GM18508 (cell line): ENCODE measurements around the gene MYCBP2.
"Not testable (repeated sequence)": the region's sequence is repeated elsewhere in the genome, so short reads cannot be mapped to it uniquely, and the experiment has no call there.

Experiments used
- ATAC-seq: cut with Tn5 transposase; IDR thresholded peaks from one replicate; pipeline ENCODE4 v1.9.1; 2021; ENCODE audit warnings: moderate number of reproducible peaks; ENCODE audit not compliant: insufficient read depth, unreplicated experiment

Gene MYCBP2

DNA sequence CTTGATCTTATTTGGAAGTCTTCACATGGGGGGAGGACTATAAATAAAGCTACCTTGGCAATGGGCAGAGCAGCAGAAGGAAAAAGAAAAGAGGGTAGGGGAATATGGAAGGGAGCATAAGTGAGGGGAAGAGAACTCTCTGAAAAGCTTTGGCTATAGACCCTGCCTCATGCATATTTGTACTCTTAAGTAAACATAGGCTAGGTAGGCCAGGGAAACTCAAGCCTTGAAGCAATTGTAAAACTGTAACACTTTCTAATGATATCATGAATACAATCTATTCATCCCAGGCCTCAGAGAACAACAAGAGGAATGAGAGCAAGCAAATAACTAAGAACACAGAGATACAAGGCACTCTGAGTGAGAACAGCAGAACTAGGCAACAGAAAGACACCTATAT is 20.4 kb downstream of the MYCBP2 start:
- ATAC-seq, result no peak

DNA sequence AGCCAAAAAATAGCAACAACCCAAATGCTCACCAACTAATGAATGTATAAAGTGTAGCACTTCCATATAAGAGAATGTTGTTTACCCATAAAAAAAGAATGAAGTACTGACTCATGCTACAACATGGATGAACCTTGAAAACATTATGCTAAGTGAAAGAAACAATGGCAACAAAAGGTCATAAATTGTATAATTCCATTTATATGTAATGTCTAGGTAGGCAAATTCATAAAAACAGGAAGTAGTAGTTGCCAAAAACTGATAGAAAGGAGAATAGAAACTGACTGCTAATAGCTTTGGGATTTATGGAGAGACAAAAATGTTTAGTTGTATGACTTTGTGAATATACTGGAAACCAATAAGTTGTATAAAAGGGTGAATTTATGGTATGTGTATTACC is 21.6 kb downstream of the MYCBP2 start:
- no peak for ATAC-seq

DNA sequence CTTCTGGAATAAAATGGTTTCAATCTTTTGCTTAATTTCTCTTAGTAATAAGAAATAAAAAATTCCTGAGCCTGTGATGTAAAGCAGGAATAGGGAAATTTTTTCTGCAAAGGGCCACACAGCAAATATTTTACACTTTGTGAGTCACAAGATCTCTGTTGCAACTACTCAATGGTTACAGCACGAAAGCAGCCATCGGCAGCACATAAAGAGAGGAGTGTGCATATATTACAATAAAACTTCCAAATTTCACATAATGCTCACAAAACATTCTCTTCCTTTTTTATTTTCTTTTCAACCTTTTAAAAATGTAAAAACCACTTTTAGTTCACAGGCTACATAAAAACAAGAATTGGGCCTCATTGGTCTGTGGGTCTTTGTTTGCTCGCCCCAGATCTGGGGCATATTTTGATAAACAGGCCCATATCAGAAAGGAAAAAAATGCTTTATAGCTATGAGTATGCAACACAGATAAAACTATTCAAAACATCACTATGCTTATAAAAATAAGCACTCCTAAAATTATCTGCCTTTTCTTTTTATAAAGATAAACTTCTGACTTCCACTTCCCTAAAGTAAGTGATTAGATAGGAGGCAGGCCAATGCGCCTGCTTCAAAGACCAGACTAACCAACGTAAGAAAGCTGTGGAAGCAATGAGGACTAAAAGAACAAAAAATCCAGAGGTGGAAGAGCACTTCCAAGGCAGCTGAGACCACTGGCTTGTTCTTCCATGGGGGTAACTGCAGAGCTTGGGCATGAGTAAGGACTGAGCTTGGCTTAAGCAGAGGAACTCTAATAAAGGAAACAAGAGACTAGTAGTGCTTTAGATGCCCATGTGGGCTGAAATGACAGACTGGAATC is 26.5 kb downstream of the MYCBP2 start:
- no peak for ATAC-seq

DNA sequence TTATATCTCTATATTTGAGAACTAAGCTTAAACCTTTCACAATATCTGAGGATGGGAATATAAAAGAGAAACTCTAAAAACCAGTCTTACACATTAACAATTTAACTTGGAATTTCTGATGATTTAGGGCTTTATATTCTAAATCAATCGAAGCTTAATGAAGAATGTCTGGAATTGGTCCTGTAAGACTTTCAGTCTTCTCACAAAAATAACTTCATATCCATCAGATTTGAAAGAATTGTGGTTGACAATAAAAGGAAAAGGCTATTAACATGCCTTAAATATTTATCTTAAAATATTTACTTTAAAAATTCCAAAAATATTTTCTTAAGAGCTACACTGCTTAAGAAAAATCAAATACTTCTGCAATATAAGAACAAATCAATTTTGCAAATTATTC is 27.3 kb downstream of the MYCBP2 start:
- ATAC-seq, result no peak

DNA sequence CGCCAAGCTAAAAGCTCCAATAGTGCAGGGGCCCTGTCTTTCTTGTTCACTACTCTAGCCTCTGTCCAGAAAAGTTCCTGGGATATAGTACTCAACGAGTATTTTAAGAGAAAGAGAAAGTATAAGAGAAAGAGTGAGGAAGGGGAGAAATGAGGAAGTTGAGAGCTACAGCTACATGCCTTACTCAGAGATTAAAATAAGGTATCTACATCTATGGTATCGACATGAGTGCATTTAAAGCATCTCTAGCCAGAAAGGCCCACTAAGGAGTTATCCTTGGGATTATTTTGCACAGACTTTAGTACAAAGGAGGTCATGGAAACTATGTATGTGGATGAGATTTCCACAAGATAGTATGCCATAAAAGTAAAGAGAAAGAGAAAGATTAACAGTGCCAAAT is 28.5 kb downstream of the MYCBP2 start:
- peak; percentile 76 for ATAC-seq

DNA sequence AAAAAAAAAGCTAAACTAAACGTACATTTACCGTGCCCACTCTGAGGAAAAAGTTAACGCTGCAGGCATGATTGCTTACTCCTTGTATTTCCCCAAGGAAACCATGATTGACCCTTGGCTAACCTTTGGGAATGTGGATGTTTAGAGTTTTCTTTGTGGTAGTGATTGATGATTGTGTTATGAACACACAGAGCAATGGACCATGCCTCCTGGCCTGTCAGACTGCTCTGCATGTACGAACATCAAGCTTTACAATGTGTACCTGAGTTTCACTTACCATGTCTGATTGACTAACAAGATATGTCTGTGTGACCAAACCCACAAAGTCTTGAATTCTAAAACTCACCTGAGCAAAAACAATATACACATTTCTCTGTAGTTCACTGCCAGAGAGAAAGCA is 35.1 kb downstream of the MYCBP2 start:
- no peak for ATAC-seq

DNA sequence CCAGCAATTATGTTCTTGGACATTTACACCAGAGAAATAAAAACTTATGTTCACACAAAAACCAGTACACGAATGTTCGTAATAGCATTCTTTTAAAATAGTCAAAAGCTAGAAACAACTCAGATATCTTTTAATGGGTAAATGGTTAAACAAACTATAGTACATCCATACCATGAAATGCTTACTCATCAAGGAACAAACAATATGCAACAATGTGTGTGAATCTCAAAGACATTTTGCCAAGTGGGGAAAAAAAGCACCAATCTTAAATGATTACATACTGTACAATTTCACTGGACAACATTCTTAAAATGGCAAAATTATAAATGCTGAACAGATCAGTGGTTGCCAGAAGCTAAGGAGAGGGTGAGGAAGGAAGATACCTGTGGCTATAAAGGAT is 36.6 kb downstream of the MYCBP2 start:
- no peak for ATAC-seq

DNA sequence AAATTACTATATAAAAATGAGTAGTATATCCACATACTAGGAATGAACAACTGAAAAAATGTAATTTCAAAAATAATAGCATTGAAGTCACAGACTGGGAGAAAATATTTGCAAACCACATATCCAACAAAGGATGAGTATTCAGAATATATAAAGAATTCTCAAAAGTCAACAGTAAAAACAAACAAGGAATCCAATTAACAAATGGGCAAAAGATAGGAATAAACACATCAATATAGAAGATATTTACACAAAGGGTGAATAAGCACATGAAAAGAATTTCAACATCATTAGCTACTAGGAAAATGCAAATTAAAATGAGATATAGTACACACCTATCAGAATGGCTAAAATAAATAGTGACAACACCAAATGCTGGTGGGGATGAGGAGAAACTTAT is 37.0 kb downstream of the MYCBP2 start:
- ATAC-seq, result no peak

DNA sequence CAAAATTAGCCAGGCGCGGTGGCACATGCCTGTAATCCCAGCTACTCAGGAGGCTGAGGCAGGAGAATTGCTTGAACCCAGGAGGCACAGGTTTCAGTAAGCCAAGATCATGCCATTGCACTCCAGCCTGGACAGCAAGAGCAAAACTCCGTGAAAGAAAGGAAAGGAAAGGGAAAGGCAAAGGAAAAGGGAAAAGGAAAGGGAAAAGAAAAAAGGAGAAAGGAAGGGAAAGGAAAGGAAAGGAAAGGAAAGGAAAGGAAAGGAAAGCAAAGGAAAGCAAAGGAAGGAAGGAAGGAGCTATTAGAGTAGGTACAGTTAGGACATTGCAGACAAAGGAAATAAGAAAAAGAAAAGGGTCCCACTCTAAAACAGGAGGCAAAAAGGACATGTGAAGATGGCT is 41.3 kb downstream of the MYCBP2 start:
- ATAC-seq, result not testable (repeated sequence)

DNA sequence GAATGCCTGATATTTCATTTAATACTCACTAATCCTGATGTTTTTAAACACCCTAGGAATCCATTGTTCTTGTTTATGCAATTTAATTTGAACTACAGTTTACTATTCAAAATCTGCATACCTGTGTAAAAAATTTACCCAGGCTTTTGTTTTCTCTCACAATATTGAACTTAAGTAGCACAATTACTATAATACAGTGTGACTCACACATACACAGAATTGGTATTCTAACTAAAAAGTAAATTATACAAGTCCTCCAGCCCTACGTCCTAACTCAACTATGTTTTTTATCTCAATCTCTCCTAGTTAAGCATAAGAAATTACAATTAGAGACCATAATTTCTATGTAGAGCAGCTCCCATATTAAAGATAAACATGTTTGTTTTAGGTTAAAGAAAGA is 41.8 kb downstream of the MYCBP2 start:
- no peak for ATAC-seq

DNA sequence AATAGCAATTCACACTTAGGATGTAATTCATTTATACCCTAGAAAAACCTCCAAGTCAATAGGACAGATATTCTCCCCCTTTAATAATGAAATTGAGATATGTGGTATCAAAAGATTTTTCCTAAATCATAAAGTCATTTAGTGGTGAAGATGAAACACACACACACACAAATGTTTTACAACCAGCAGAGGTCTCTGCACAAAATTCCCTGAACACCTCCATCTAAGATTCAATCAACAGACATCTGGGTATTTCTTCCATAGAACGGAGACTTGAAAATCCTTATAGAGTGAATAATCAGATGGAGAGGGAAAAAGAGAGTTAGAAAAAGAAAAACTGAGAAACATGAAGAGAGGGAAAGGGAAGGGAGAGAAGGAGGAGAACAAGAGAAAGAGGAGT is 52.8 kb downstream of the MYCBP2 start:
- ATAC-seq, result no peak

DNA sequence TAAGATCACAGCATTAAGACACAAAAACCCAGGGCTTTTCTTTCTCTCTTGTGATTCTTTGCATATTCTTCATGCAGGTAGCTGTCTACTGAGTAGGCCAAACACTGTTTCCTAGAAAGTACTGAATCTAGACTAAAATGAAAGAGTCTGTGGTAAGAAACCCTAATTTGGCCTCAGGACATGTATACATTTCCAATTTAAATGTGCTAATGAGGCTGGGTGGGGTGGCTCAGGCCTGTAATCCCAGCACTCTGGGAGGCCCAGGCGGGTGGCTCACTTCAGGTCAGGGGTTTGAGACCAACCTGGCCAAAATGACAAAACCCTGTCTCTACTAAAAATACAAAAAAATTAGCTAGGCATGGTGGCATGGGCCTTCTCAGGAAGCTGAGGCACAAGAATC is 57.8 kb downstream of the MYCBP2 start:
- no peak for ATAC-seq

DNA sequence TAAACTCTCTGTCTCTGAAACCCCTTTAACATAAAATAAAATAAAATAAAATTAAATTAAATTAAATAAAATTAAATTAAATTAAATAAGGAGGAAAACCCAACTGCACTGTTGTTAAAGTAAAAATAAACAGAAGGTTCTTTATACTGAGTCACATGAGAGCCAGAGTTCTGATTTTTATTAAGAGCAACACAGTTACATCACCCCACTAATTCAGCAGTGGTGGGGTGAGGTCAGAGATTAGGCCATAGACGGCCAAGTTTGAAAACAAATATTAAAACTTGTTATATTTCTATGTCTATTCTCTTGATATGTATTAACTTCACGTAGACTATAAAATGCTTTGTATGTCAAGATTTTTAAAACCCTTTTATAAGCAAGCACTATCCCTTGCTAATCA is 59.5 kb downstream of the MYCBP2 start:
- no peak for ATAC-seq

DNA sequence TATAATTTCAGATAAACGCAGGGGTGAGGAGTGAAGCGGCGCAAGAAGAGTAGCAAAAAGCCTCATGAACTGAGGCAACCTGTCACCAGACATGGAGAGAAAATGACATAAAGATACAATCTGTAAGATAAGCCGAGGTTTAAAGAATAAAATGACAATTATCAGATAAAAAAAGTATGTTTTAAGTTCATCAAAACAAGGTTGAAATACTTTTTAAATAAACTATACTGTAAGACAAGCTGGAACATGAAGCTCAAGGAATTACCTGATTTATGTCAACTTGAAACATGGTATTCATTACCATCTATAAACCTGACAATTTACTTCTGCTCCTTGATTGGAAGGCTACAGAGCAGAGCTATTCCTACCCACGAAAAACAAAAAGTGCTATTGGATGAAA is 61.6 kb downstream of the MYCBP2 start:
- no peak for ATAC-seq

DNA sequence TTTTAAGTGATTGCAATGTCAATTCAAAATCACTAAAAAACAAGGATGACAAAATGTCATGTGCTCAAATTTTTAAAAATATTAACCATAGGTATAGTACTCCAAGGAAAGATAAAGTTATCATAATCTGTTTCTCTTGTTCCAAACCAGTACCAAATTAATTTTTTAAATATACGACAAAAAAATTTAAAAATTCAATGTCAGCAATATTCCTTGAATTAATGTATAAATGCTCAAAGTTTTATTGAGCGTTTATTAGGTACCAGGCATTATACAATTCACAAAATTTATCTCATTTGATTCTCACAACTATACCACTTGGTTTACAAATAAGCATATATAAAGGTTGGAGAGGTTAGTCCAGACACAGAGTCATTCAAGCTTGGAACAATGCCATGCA is 64.7 kb downstream of the MYCBP2 start:
- no peak for ATAC-seq

DNA sequence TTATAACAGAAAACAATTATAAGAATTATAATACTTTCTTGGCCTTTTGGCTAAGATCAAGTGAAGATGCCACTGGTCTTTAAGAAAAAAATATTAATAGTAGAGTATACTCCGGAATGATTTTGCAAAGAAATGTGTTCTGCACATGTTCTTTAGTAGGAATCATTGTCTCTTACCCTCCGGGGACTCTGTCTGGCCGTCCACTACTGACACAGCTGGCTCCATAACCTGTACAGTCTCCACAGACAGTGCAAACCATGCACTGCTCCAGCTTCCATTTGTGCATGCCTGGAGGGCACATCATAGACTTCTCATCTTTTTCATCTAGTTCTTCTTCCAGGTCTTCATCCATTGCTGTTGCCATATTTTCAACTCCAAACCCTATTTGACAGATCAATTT is 75.9 kb downstream of the MYCBP2 start:
- no peak for ATAC-seq

DNA sequence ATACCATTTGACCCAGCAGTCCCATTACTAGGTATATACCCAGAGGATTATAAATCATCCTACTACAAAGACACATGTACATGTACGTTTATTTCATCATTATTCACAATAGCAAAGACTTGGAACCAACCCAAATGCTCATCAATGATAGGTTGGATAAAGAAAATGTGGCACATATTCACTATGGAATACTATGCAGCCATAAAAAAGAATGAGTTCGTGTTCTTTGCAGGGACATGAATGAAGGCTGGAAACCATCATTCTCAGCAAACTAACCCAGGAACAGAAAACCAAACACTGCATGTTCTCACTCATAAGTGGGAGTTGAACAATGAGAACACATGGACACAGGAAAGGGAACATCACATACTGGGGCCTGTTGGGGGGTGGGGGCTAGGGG is 81.7 kb downstream of the MYCBP2 start:
- ATAC-seq, result not testable (repeated sequence)

DNA sequence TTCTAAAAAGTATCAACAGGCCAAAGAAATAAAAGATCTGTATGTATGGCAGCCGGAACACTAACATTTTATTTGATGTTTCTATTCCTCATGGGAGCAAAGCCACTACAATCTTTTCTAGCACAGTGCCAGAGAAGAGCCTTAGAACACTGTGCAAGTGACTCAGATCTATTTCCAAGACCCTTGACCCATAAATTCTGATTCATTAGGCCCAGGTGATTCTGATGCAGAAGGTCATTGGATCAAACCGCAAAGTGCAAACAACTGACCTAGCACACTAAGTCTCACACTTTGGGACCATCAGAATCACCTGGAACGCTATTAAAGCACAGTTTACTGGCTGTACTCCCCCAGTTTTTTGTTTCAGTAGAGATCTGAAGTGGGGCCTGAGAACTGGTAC is 87.6 kb downstream of the MYCBP2 start:
- no peak for ATAC-seq

DNA sequence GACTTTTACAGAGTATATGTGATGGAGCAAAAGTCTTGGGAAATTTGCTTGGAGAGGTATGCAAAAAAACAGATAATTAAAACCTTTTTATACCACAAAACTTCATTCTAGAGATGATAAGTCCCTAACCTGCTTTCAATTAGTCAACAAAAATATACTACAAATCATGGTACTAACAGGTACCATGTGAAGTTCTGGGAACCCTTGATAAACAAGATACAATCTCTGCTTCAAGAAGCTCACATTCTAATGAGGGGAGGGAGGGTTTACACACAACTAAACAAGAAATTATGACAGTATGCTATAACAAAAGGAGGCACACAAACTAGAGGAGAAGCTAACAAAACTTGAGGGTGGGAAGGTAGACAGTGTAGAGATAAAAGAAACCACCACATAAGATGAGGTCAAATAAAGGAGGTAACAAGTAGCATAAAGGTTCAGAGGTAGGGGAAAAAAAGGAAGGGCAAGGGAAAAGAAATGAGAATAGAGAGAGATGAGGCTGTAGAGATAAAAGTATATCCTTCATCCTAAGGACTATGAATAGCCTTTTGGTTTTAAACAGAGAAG is 91.4 kb downstream of the MYCBP2 start:
- no peak for ATAC-seq

DNA sequence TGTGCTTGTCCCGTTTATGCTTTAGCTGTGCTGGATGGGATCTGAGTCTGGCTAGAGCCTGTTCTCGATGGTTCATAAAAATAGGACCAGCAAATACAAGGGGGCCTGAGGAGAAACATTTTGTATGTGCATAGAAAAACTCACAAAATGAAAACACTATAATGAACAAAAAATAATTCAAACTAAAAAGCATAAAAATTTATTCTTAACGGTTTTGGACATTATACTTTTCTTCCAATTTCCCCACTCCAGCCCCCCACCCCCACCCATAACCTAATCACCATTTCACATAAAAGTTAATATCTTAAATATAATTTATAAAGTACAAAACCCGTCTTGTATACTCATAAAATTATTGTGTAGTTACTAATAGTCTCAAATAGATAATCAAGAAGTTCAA is 93.7 kb downstream of the MYCBP2 start:
- no peak for ATAC-seq

DNA sequence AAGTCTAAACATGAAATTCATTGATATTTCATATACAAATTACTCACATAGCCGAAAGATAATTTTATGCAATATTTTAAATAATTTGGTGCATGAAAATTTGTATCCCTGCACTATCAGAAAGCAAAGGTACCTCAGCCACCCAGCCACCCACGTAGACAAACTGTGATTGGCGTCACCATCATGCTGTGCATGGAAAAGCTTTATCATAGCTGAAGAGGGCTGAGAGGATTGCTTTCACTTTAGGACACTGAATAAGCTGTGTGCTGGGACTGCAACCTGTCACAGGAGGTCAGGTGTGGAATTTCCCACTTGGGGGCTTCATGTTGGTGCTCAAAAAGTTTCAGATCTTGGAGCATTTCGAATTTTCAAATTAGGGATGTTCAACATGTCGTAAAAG is 96.3 kb downstream of the MYCBP2 start:
- no peak for ATAC-seq

DNA sequence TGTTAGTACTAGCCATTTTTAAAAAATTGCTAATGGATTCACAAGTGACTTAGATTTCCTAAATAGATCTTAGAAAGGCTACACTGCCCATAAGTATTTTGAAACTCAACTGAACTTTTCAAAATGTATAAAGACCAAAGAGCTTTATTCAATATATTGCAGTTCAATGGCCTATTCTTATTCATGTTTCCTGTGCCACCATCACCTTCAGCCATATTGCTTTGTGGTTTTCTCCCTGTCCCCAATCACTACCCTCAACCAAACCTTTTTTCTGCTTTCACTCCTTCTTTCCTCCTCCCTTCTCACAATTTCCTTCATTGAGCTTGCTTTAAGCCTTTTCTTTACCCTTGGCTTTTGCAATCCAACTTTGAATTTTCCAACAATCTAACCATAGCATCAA is 100.9 kb downstream of the MYCBP2 start:
- ATAC-seq, result no peak
